Activated CD4-positive, alpha-beta T cell treated with anti-CD3 and anti-CD28 coated beads for 36 hours (primary cell): Measurements from ENCODE around the gene KRT76. TPM values are rescaled to one million over a fixed set of nuclear protein-coding genes. Genes with fewer than 3 reads are reported as not detected.

Source experiments
- ATAC-seq: fragments of 200-7000 bp; cut with Tn5 transposase; one replicate; pipeline ENCODE4 v1.10.0; 2021; ENCODE audit warnings: mild to moderate bottlenecking, moderate library complexity
- CTCF ChIA-PET: fragments of 350-600 bp; sonication (Branson Sonifier 250); formaldehyde crosslinking; loops from one replicate; lab custom pipeline; 2021; ENCODE audit warnings: antibody characterized with exemption; lab: Charles Lee
- POLR2A ChIA-PET: fragments of 350-600 bp; sonication (Branson Sonifier 250); formaldehyde crosslinking; loops from one replicate; lab custom pipeline; 2021; ENCODE audit warnings: antibody characterized with exemption, inconsistent platforms; lab: Charles Lee
- DNase-seq: peaks from one replicate; pipeline ENCODE4 v3.0.0-alpha.2; 2020
- H3K27ac Mint-ChIP-seq: one replicate; pipeline ENCODE4 v1.8.0; 2021; ENCODE audit warnings: mixed read lengths
- H3K27me3 Mint-ChIP-seq: one replicate; pipeline ENCODE4 v1.8.0; 2021; ENCODE audit warnings: mixed read lengths
- H3K36me3 Mint-ChIP-seq: one replicate; pipeline ENCODE4 v1.8.0; 2021; ENCODE audit warnings: low read depth, mixed read lengths
- H3K4me1 Mint-ChIP-seq: one replicate; pipeline ENCODE4 v1.8.0; 2021; ENCODE audit warnings: mixed read lengths
- H3K4me3 Mint-ChIP-seq: one replicate; pipeline ENCODE4 v1.8.0; 2021; ENCODE audit warnings: mild to moderate bottlenecking, moderate library complexity, mixed read lengths
- H3K9me3 Mint-ChIP-seq: one replicate; pipeline ENCODE4 v1.8.0; 2021; ENCODE audit warnings: low read depth, mixed read lengths
- intact Hi-C, 2 experiments: fragments of 100-400 bp; cut with DNase I in 1 of 2; cut with micrococcal nuclease in 1 of 2; formaldehyde crosslinking; loops; one replicate each; pipeline versions ENCODE4 v1.14.2 to v1.15.1; 2022 to 2024; cut with DNase I, micrococcal nuclease
- total RNA-seq, 2 experiments: library from RNA; stranded (reverse); gene quantifications; one replicate each; pipeline ENCODE4 v1.2.3, GENCODE V29; 2021

KRT76 gene
- total RNA-seq, 2 experiments from 2014 or later = not detected

DNA sequence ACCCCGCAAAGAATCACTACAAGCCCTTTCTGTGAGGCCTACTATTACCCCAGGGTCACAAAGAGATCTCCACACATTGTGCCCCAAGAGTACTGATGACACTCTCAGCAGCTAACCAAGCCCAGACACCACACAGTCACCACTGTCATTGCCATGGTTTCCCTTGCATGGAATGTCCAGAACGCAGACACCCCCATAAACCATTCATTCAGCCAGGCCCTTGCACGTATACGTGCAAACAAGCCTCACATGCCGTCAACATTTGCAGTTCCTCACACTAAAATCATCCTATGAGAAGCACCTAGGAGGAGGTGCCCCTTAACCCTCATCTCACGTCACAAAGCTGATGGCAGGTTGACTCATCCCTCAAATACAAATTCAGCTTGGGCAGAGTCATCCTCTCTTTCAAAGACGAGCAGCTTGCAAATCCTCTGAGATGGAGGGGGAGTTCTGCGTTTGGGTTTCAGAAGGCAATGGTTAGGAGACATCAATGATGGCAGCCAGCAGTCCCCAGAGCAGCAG is 56.7 kb downstream of the KRT76 start:
- no peak overlapping the region for H3K4me3 Mint-ChIP-seq
- ATAC-seq (no peak), DNase-seq (no peak)
- H3K27me3 Mint-ChIP-seq = peaks cover 2% of the 10 kb centered on the region
- ChIA-PET POLR2A (no interaction called here), CTCF (no interaction called here)
- no peak overlapping the region for H3K27ac Mint-ChIP-seq
- H3K4me1 Mint-ChIP-seq = no peaks in the 10 kb centered on the region
- intact Hi-C loops = no loop called here
- H3K9me3 Mint-ChIP-seq = no peaks in the 10 kb centered on the region
- no peaks in the 10 kb centered on the region for H3K36me3 Mint-ChIP-seq

Other genes starting within 250 kb of the KRT76 start
- not detected for gene KRT71, start 224.2 kb downstream of the KRT76 start, total RNA-seq
- not detected for gene KRT74, start 203.5 kb downstream of the KRT76 start, total RNA-seq
- 1 to 10 TPM; 3.2 TPM for gene KRT72, start 175.9 kb downstream of the KRT76 start, total RNA-seq
- 1 to 10 TPM; 1.7 to 1.9 TPM for gene KRT73, start 158.8 kb downstream of the KRT76 start, total RNA-seq
- not detected for gene KRT2, start 125.1 kb downstream of the KRT76 start, total RNA-seq
- gene KRT1, start 96.9 kb downstream of the KRT76 start, total RNA-seq = not detected
- gene KRT77, start 73.8 kb downstream of the KRT76 start, total RNA-seq = not detected
- not detected for gene KRT3, start 18.8 kb upstream of the KRT76 start, total RNA-seq
- not detected for gene KRT4, start 36.8 kb upstream of the KRT76 start, total RNA-seq
- under 1 TPM; 0.09 to 0.16 TPM for gene KRT79, start 57.0 kb upstream of the KRT76 start, total RNA-seq
- not detected for gene KRT78, start 71.6 kb upstream of the KRT76 start, total RNA-seq
- gene KRT8, start 127.7 kb upstream of the KRT76 start, total RNA-seq = 1 to 10 TPM in 1 of 2 experiments, under 1 TPM in 1; 0.56 to 1.1 TPM
- gene KRT18, start 171.8 kb upstream of the KRT76 start, total RNA-seq = 1 to 10 TPM; 5.3 to 5.4 TPM
- gene EIF4B, start 229.1 kb upstream of the KRT76 start, total RNA-seq = 100 to 1,000 TPM; 698 to 781 TPM